ENCODE results near the gene SND1. TPM values are rescaled to one million over a fixed set of nuclear protein-coding genes. Genes with fewer than 3 reads are reported as not detected.

SND1 gene
- total and polyA plus RNA-seq, 2 of the 4 experiments (the other 2 are of a cell fraction): 154 to 294 TPM

DNA sequence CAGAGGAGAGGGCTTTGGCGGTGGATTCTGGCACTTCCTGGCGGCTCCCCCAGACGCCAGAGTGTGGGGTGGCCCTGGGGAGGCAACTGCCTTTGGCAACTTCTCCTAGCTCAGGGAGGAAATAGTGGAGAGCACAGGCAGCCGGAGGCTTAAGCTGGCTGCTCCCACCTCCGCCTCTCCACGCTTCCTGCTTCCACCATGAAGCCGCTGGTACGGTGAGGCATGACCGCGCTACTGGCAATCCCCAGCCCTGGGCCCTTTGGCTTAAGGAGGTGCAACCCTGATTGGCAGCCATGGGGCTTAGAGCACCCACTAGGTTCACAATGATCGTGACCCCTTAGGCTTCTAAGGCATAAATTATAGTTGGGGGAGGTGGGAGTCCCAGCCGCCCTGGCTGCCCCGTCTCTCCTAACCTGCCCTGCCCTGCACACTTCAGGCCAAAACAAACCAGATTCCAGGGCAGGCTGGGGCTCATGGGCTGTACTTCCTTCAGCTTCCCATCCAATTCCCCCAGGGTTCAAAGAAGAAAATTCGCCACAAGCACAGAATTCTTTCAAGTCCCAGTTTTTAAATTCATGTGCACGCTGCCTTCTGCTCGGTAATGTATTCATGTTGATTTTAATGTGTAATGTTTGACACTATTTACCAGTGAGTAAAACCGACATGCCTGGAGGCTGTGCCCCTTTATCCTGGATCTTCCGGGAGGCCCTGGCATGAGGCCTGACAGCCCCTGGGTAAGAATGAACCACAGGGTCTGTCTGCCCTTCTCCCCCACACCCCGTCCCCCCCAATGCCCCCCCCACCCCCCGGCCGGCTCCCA is 469.9 kb downstream of the SND1 start (continued):
- TF ChIP-seq SMC3 (IDR thresholded peaks at IDR 0.05; ENCODE audit: low read depth, low read length): no peak

DNA sequence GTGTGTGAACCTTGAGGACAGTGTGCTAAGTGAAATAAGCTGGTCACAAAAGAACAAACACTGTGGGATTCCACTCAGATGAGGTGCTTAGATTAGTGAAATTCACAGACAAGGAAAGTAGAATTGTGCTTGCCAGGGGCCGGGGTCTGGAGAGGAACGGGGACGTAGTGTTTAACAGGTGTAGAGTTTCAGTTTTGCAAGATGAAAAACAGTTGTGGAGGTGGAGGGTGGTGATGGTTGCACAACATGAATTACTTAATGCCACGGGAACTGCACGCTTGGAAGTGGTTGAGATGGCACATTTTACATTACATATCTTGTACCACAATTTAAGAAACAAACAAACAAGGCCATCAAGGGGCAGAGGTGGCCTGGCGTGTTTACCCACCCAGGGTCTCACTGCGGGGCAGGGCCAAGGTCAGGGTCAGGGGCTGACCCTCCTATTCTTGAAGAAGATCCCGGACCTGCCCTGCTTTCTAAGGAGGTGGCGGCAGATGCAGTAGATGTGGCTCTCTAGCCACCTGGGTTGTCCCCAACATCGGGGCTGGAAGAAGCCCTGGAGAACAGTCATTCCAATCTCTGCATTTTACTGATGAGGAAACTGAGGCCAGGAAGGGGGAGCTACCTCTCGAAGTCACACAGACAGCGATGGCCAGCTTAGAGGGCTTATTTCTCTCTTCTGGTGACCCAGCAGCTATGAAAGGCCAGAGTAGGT is 470.7 kb downstream of the SND1 start:
- DNase-seq (no peak), ATAC-seq (ENCODE audit: low read depth) (no peak)
- no TSS peak for BruUV-seq (replicated peaks)
- H2AK5ac ChIP-seq (ENCODE audit: low read depth, low read length): no peak overlapping the region
- H3K14ac ChIP-seq (replicated peaks; ENCODE audit: low read depth, low read length): no peak overlapping the region
- TF ChIP-seq CEBPB (IDR thresholded peaks at IDR 0.05; ENCODE audit: low read depth, low read length) (peak; percentile 75), RFX5 (IDR thresholded peaks at IDR 0.05; ENCODE audit: low read depth, low read length) (no peak), MAFK (IDR thresholded peaks at IDR 0.05; ENCODE audit: low read depth, low read length) (no peak)
- H3K27ac ChIP-seq (ENCODE audit: insufficient read depth, low read length): no peak overlapping the region
- peaks cover 56% of the 10 kb centered on the region for H3K27me3 ChIP-seq (ENCODE audit: control insufficient read depth, insufficient read depth, low read length)
- intact Hi-C loops (cut with micrococcal nuclease) (no loop called here), dilution Hi-C loops (cut with HindIII; ENCODE audit: low sequenced_read_pairs, unreplicated experiment) (no loop called here), in situ Hi-C loops (cut with MboI; ENCODE audit: low sequenced_read_pairs) (no loop called here)
- H4K5ac ChIP-seq (ENCODE audit: low read depth, low read length): no peak overlapping the region
- H3K56ac ChIP-seq (ENCODE audit: extremely low read depth, insufficient read depth, low read length): no peak overlapping the region
- POLR2A ChIA-PET (ENCODE audit: unreplicated experiment): no interaction called here
- H3K18ac ChIP-seq (ENCODE audit: low read depth, low read length): no peak overlapping the region
- CTCF ChIA-PET: no interaction called here
- no peak overlapping the region for H4K8ac ChIP-seq (ENCODE audit: low read depth in 2 of 2, low read length in 2 of 2)
- no peak overlapping the region for H2AFZ ChIP-seq (replicated peaks; ENCODE audit: low read length, poor library complexity)
- H3K4me3 ChIP-seq (ENCODE audit: insufficient read depth, low read depth, low read length): no peak overlapping the region
- no peak overlapping the region for H2BK5ac ChIP-seq (ENCODE audit: low read depth, low read length, poor library complexity, severe bottlenecking)
- no peak overlapping the region for H2BK20ac ChIP-seq (ENCODE audit: low read depth, low read length)
- no peaks in the 10 kb centered on the region for H3K4me1 ChIP-seq (ENCODE audit: control insufficient read depth, insufficient read depth, low read length)
- H2BK15ac ChIP-seq (ENCODE audit: low read depth, low read length): no peak overlapping the region
- H4K20me1 ChIP-seq (ENCODE audit: insufficient read depth, low read length): no peaks in the 10 kb centered on the region
- no peak overlapping the region for H2AK9ac ChIP-seq (replicated peaks; ENCODE audit: low read depth, low read length, poor library complexity)
- H3K23ac ChIP-seq (ENCODE audit: low read depth, low read length): no peak overlapping the region
- 44% methylated on average over 5 of the region's 12 CpGs; no CpG with 5 or more reads in 1 of the 2 experiments for WGBS, 2 experiments (ENCODE audit: extremely low coverage in 2 of 2, insufficient read length in 1 of 2)
- H3K4ac ChIP-seq (ENCODE audit: low read depth, low read length): no peak overlapping the region
- no peaks in the 10 kb centered on the region for H3K36me3 ChIP-seq (ENCODE audit: control insufficient read depth, insufficient read depth, low read length)
- no peak overlapping the region for H3K9ac ChIP-seq (ENCODE audit: low read depth, low read length)
- H3K9me1 ChIP-seq (ENCODE audit: insufficient read depth, low read length): no peaks in the 10 kb centered on the region
- no peak overlapping the region for H3K4me2 ChIP-seq (ENCODE audit: low read depth, low read length)
- 0 out of 2 replicates have a peak, but pooled peaks cover 2% of the 10 kb centered on the region for H3K9me3 ChIP-seq (ENCODE audit: control insufficient read depth, insufficient read depth, low read length)
- H2BK120ac ChIP-seq (ENCODE audit: low read depth, low read length): no peak overlapping the region
- no peaks in the 10 kb centered on the region for H3K79me1 ChIP-seq (ENCODE audit: low read depth in 1 of 2, low read length in 2 of 2)
- H4K91ac ChIP-seq (ENCODE audit: insufficient read depth, low read depth, low read length): no peak overlapping the region
